ENCODE measurements around the gene GPR146.

DNA sequence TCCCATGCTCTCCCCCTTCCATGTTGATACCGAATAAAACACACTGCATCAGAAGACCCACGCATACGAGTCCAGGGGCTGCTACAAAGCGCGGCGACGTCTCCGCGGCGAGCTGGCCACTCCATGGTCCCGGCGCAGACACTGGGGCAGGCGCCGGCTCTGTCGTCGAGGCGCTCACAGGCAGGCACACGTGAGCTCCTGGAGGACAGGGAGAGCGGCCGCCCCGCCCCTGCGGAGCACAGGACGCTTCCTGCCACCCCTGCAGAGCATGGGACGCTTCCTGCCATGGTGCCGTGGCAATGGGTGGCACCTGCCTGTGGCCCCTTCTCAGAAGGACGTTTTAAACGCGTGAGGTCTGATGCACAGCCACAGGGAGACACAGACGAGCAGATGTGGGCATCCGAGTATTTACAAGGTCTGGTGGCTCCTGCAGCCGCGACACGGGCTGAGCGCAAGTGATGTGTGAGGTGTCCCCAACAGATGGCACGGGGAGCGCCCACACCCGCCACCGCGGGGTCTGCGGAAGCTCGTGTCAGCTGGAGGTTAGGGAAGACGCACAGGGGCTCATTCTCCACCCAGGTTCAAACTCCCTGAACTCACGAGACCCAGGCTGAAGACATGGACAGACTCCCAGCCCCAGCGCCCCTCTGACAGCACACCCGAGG is 21.4 kb upstream of the GPR146 start:
- no peak for TF ChIP-seq POLR2A (IDR thresholded peaks at IDR 0.05)
- TF ChIP-seq, protein P1, sequence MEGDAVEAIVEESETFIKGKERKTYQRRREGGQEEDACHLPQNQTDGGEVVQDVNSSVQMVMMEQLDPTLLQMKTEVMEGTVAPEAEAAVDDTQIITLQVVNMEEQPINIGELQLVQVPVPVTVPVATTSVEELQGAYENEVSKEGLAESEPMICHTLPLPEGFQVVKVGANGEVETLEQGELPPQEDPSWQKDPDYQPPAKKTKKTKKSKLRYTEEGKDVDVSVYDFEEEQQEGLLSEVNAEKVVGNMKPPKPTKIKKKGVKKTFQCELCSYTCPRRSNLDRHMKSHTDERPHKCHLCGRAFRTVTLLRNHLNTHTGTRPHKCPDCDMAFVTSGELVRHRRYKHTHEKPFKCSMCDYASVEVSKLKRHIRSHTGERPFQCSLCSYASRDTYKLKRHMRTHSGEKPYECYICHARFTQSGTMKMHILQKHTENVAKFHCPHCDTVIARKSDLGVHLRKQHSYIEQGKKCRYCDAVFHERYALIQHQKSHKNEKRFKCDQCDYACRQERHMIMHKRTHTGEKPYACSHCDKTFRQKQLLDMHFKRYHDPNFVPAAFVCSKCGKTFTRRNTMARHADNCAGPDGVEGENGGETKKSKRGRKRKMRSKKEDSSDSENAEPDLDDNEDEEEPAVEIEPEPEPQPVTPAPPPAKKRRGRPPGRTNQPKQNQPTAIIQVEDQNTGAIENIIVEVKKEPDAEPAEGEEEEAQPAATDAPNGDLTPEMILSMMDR (IDR thresholded peaks at IDR 0.05 in 8 of 11, conservative IDR thresholded peaks at IDR 0.05 in 3 of 11) = no peak
- peak; percentile 75 to 78 (median 77) for TF ChIP-seq POLR2AphosphoS5 (IDR thresholded peaks at IDR 0.05)
